ENCODE results near the gene RARS1.

GRCh38 chr5:168443533-168443932 is 42.7 kb upstream of the RARS1 start:
- no peak for TF ChIP-seq CTCF (conservative IDR thresholded peaks at IDR 0.05; ENCODE audit: low read depth in 2 of 2)
- TF ChIP-seq POLR2AphosphoS5 (IDR thresholded peaks at IDR 0.05; ENCODE audit: low read depth): no peak
- TF ChIP-seq, protein P1, sequence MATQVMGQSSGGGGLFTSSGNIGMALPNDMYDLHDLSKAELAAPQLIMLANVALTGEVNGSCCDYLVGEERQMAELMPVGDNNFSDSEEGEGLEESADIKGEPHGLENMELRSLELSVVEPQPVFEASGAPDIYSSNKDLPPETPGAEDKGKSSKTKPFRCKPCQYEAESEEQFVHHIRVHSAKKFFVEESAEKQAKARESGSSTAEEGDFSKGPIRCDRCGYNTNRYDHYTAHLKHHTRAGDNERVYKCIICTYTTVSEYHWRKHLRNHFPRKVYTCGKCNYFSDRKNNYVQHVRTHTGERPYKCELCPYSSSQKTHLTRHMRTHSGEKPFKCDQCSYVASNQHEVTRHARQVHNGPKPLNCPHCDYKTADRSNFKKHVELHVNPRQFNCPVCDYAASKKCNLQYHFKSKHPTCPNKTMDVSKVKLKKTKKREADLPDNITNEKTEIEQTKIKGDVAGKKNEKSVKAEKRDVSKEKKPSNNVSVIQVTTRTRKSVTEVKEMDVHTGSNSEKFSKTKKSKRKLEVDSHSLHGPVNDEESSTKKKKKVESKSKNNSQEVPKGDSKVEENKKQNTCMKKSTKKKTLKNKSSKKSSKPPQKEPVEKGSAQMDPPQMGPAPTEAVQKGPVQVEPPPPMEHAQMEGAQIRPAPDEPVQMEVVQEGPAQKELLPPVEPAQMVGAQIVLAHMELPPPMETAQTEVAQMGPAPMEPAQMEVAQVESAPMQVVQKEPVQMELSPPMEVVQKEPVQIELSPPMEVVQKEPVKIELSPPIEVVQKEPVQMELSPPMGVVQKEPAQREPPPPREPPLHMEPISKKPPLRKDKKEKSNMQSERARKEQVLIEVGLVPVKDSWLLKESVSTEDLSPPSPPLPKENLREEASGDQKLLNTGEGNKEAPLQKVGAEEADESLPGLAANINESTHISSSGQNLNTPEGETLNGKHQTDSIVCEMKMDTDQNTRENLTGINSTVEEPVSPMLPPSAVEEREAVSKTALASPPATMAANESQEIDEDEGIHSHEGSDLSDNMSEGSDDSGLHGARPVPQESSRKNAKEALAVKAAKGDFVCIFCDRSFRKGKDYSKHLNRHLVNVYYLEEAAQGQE (IDR thresholded peaks at IDR 0.05; ENCODE audit: unreplicated experiment): no peak
